ENCODE results near the gene IL17RD.

- no peak for TF ChIP-seq POLR2AphosphoS5 (IDR thresholded peaks at IDR 0.05)
- TF ChIP-seq CTCF (IDR thresholded peaks at IDR 0.05) = no peak
- TF ChIP-seq POLR2A (IDR thresholded peaks at IDR 0.05) = no peak
Observed at GRCh38 chr3:57080171-57080570, 85.0 kb downstream of the IL17RD start.
